HepG2 (cell line): Measurements from ENCODE around the gene ABO. TPM values are rescaled to one million over a fixed set of nuclear protein-coding genes. Genes with fewer than 3 reads are reported as not detected.

Experiments used
- ATAC-seq: fragments of 200-7000 bp; cut with Tn5 transposase; 3 replicates; pipeline ENCODE4 v1.9.1; 2020; ENCODE audit warnings: mild to moderate bottlenecking, moderate library complexity
- BruUV-seq: library from RNA; stranded (reverse); fragments of 400-500 nt; replicated peaks from 2 replicates; lab custom pipeline; 2021; lab: Mats Ljungman, UMichigan
- CTCF ChIA-PET: fragments of 300-600 bp; formaldehyde crosslinking; extraction: SDS; loops from one replicate; lab custom pipeline; 2021; ENCODE audit warnings: low total read pairs, inconsistent platforms, low intra/inter-chr PET ratio; lab: Yijun Ruan, JAX
- POLR2A ChIA-PET: fragments of 350-600 bp; sonication (Branson Sonifier 250); formaldehyde crosslinking; loops from one replicate; lab custom pipeline; 2020; ENCODE audit warnings: antibody characterized with exemption, inconsistent platforms; lab: Yijun Ruan, JAX
- DNase-seq: peaks from one replicate; pipeline ENCODE4 v3.0.0-alpha.2; 2015; ENCODE audit warnings: low spot score
- FAIRE-seq: peaks from 3 replicates; lab custom pipeline; 2011; peaks lifted over from hg19 to GRCh38; lab: Jason Lieb, UNC
- H2AFZ ChIP-seq: one replicate; pipeline ENCODE4 v1.6.1; 2011; ENCODE audit warnings: low read length, inconsistent platforms
- H3K27ac ChIP-seq: fragments of 300-600 bp; 3 replicates; pipeline ENCODE4 v1.8.0; 2011; ENCODE audit warnings: mixed run types, mild to moderate bottlenecking, mixed read lengths, low read length, inconsistent platforms; ENCODE audit not compliant: insufficient read depth; ENCODE audit errors: extremely low read length
- H3K27me3 ChIP-seq, 2 experiments: fragments of 200-600 bp in 1 of 2; 2 replicates in 1 of 2; 3 replicates in 1 of 2; pipeline versions ENCODE4 v1.6.0 to v1.8.0; 2011; ENCODE audit warnings: low read length in 2 of 2, mild to moderate bottlenecking in 2 of 2, moderate library complexity in 2 of 2, inconsistent platforms in 1 of 2; ENCODE audit not compliant: insufficient read depth in 2 of 2, control insufficient read depth in 1 of 2
- H3K36me3 ChIP-seq, 2 experiments: fragments of 200-600 bp in 1 of 2; replicated peaks in 1 of 2; 2 replicates in 1 of 2; 3 replicates in 1 of 2; pipeline versions ENCODE4 v1.5.1 to v1.8.0; 2011; ENCODE audit warnings: low read length in 2 of 2, inconsistent platforms in 1 of 2; ENCODE audit not compliant: insufficient read depth in 2 of 2, control insufficient read depth in 1 of 2
- H3K4me1 ChIP-seq: 2 replicates; pipeline ENCODE4 v1.5.1; 2012; ENCODE audit warnings: low read length, inconsistent platforms; ENCODE audit not compliant: insufficient read depth
- H3K4me2 ChIP-seq: 2 replicates; pipeline ENCODE4 v1.6.0; 2011; ENCODE audit warnings: low read depth, low read length, inconsistent platforms
- H3K4me3 ChIP-seq, 3 experiments: fragments of 200-600 bp in 1 of 3; sonication (generic), shearing (Covaris generic) in 1 of 3; replicated peaks in 1 of 3; 2 replicates each; pipeline ENCODE4 v1.5.1; 2011 to 2016; ENCODE audit warnings: low read length in 3 of 3, inconsistent platforms in 2 of 3, low read depth in 2 of 3, mild to moderate bottlenecking in 2 of 3, control low read depth in 1 of 3, mixed read lengths in 1 of 3; ENCODE audit not compliant: insufficient read depth in 1 of 3
- H3K79me2 ChIP-seq: one replicate; pipeline ENCODE4 v1.6.1; 2011; ENCODE audit warnings: low read length, inconsistent platforms; ENCODE audit not compliant: insufficient read depth
- H3K9ac ChIP-seq: 2 replicates; pipeline ENCODE4 v1.6.0; 2011; ENCODE audit warnings: mild to moderate bottlenecking, low read depth, low read length, inconsistent platforms; ENCODE audit not compliant: insufficient read depth
- H3K9me3 ChIP-seq: 2 replicates; pipeline ENCODE4 v1.5.1; 2012; ENCODE audit warnings: mild to moderate bottlenecking, low read length
- H4K20me1 ChIP-seq: 2 replicates; pipeline ENCODE4 v1.6.0; 2011; ENCODE audit warnings: inconsistent platforms, mild to moderate bottlenecking, low read length, moderate library complexity; ENCODE audit not compliant: insufficient read depth
- FOSL2 ChIP-seq: sonication (generic); formaldehyde crosslinking; IDR thresholded peaks from 2 replicates; pipeline ENCODE4 v1.4.0; 2020; ENCODE audit warnings: missing genetic modification reagents
- NCOR1 ChIP-seq: fragments of 200-600 bp; sonication (generic); IDR thresholded peaks from 2 replicates; pipeline ENCODE4 v1.7.0; 2017; ENCODE audit warnings: antibody characterized with exemption, low read length, borderline replicate concordance
- NR3C1 ChIP-seq: sonication (generic); formaldehyde crosslinking; IDR thresholded peaks from 2 replicates; pipeline ENCODE4 v1.4.0; 2020; ENCODE audit warnings: missing genetic modification reagents
- POLR2A ChIP-seq, 2 experiments: IDR thresholded peaks; 2 replicates each; pipeline ENCODE4 v1.6.1; 2011; ENCODE audit warnings: low read depth in 2 of 2, low read length in 2 of 2, mild to moderate bottlenecking in 1 of 2, moderate library complexity in 1 of 2; ENCODE audit not compliant: insufficient read depth in 1 of 2
- RARA ChIP-seq: IDR thresholded peaks from 2 replicates; pipeline ENCODE4 v1.6.1; 2016; ENCODE audit warnings: missing genetic modification reagents, missing compliant biosample characterization
- SALL2 ChIP-seq: sonication (generic); formaldehyde crosslinking; IDR thresholded peaks from 2 replicates; pipeline ENCODE4 v1.8.1; 2023; ENCODE audit warnings: mild to moderate bottlenecking, missing genetic modification reagents, inconsistent platforms
- SMAD1 ChIP-seq: sonication (generic); formaldehyde crosslinking; IDR thresholded peaks from 2 replicates; pipeline ENCODE4 v1.4.0; 2020; ENCODE audit warnings: missing genetic modification reagents, low read depth, mild to moderate bottlenecking, borderline replicate concordance
- ZBTB38 ChIP-seq: sonication (generic); formaldehyde crosslinking; IDR thresholded peaks from 2 replicates; pipeline ENCODE4 v1.5.1; 2020; ENCODE audit warnings: mild to moderate bottlenecking, missing genetic modification reagents
- ZBTB7A ChIP-seq: sonication (generic); formaldehyde crosslinking; IDR thresholded peaks from 2 replicates; pipeline ENCODE4 v1.8.0; 2022; ENCODE audit warnings: mild to moderate bottlenecking, missing genetic modification reagents
- ZNF138 ChIP-seq: sonication (generic); formaldehyde crosslinking; IDR thresholded peaks from 2 replicates; pipeline ENCODE4 v1.5.0; 2020; ENCODE audit warnings: mild to moderate bottlenecking, low read depth, missing genetic modification reagents
- ZNF230 ChIP-seq: sonication (generic); formaldehyde crosslinking; IDR thresholded peaks from 2 replicates; pipeline ENCODE4 v1.4.0; 2020; ENCODE audit warnings: mild to moderate bottlenecking, missing genetic modification reagents
- ZNF619 ChIP-seq: sonication (generic); formaldehyde crosslinking; IDR thresholded peaks from 2 replicates; pipeline ENCODE4 v1.4.0; 2020; ENCODE audit warnings: mild to moderate bottlenecking, missing genetic modification reagents
- ZNF776 ChIP-seq: sonication (generic); formaldehyde crosslinking; IDR thresholded peaks from 2 replicates; pipeline ENCODE4 v1.4.0; 2020; ENCODE audit warnings: mild to moderate bottlenecking, missing genetic modification reagents
- WGBS: methylation state at CpG from one replicate; pipeline ENCODE4 v1.1.6; 2017; ENCODE audit warnings: low lambda C conversion rate; 5-methylcytosine and 5-hydroxymethylcytosine counted together
- in situ Hi-C: cut with HindIII; loops from 2 replicates; pipeline ENCODE4 v1.10.0; 2017; ENCODE audit warnings: low pct_unique_long_range_greater_than_20kb; ENCODE audit not compliant: extremely low pct_ligation_motif_present
- intact Hi-C: fragments of 100-400 bp; cut with micrococcal nuclease; formaldehyde crosslinking; loops from one replicate; pipeline ENCODE4 v1.10.0; 2022; ENCODE audit not compliant: unreplicated experiment
- polyA plus RNA-seq, 8 experiments: library from polyadenylated mRNA; depleted of rRNA in 3 of 8; stranded (reverse) in 7 of 8; unstranded in 1 of 8; fragments of >200 nt; fragmentation: Illumina TruSeq in 4 of 8; extraction: Trizol in 4 of 8; gene quantifications; 2 replicates each; pipeline versions ENCODE4 v1.2.1 to v1.2.3, GENCODE V29; 2011 to 2016; ENCODE audit warnings: low read depth in 4 of 8, missing spikeins in 1 of 8, mixed read lengths in 1 of 8; ENCODE audit not compliant: insufficient read depth in 1 of 8
- total RNA-seq, 5 experiments: library from RNA; depleted of rRNA; stranded (reverse); fragments of >200 nt; fragmentation: Illumina TruSeq; extraction: Trizol; gene quantifications; 2 replicates each; pipeline ENCODE4 v1.2.3, GENCODE V29; 2016; ENCODE audit warnings: low read depth in 1 of 5
- TF ChIP-seq, protein P1 (sequence below): IDR thresholded peaks from 2 replicates; pipeline ENCODE4 v1.6.1; 2016; ENCODE audit warnings: missing compliant biosample characterization, missing genetic modification reagents, borderline replicate concordance
- TF ChIP-seq, protein P2 (sequence below): sonication (generic); formaldehyde crosslinking; IDR thresholded peaks from 2 replicates; pipeline ENCODE4 v1.5.0; 2020; ENCODE audit warnings: missing genetic modification reagents, mild to moderate bottlenecking, borderline replicate concordance
- TF ChIP-seq, protein P3 (sequence below): IDR thresholded peaks from 2 replicates; pipeline ENCODE4 v1.6.1; 2016; ENCODE audit warnings: low read depth, control low read depth

The ABO gene
- total and polyA plus RNA-seq, 2 of the 13 experiments (the other 11 are each of a cell fraction or from before 2014, with no cell fraction given) = not detected

DNA sequence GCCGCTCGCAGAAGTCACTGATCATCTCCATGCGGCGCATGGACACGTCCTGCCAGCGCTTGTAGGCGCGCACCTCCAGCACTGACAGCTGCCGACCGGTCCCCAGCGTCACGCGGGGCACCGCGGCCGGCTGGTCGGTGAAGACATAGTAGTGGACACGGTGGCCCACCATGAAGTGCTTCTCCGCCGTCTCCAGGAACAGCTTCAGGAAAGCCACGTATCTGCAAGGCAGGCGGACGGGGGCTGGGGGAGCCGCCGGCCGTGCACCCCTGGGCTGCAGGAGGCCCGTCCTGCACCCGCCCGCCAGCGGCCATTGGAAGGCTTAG lies 18.9 kb downstream of the ABO start:
- DNase-seq (no peak), FAIRE-seq (no peak), ATAC-seq (no peak)
- Histone ChIP-seq H3K79me2 (no peaks in the 10 kb centered on the region), H3K9ac (no peak overlapping the region), H3K36me3 (no peaks in the 10 kb centered on the region), H4K20me1 (no peaks in the 10 kb centered on the region), H3K9me3 (no peaks in the 10 kb centered on the region; the same call in 1 of the 2 replicates), H2AFZ (no peak overlapping the region), H3K4me1 (peaks cover 15% of the 10 kb centered on the region), H3K4me2 (no peak overlapping the region), H3K27ac (no peak overlapping the region), H3K4me3 (no peak overlapping the region), H3K27me3 (peaks cover 2 to 11% of the 10 kb centered on the region in 2 experiments; a peak in 2 of 5 replicates)
- ChIA-PET CTCF (no interaction called here), POLR2A (no interaction called here)
- in situ Hi-C loops (no loop called here), intact Hi-C loops (no loop called here)
- BruUV-seq = no TSS peak
- WGBS = 86% methylated on average over 30 of the region's 30 CpGs
- TF ChIP-seq SMAD1 (CRISPR knock-in tag) (no peak), SALL2 (CRISPR knock-in tag) (no peak), FOSL2 (no peak), POLR2A (IDR thresholded peaks at IDR 0.05; ENCODE audit: insufficient read depth in 1 of 2, low read depth in 2 of 2, low read length in 2 of 2) (no peak), ZNF776 (CRISPR knock-in tag) (no peak), RARA (CRISPR knock-in tag) (no peak), ZBTB38 (no peak), ZNF230 (CRISPR knock-in tag) (no peak), ZNF138 (no peak), NCOR1 (no peak), ZBTB7A (CRISPR knock-in tag) (no peak), ZNF619 (no peak), NR3C1 (CRISPR knock-in tag) (no peak)
- TF ChIP-seq, protein P1, sequence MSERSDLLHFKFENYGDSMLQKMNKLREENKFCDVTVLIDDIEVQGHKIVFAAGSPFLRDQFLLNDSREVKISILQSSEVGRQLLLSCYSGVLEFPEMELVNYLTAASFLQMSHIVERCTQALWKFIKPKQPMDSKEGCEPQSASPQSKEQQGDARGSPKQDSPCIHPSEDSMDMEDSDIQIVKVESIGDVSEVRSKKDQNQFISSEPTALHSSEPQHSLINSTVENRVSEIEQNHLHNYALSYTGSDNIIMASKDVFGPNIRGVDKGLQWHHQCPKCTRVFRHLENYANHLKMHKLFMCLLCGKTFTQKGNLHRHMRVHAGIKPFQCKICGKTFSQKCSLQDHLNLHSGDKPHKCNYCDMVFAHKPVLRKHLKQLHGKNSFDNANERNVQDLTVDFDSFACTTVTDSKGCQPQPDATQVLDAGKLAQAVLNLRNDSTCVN (CRISPR knock-in tag) = no peak
- TF ChIP-seq, protein P2, sequence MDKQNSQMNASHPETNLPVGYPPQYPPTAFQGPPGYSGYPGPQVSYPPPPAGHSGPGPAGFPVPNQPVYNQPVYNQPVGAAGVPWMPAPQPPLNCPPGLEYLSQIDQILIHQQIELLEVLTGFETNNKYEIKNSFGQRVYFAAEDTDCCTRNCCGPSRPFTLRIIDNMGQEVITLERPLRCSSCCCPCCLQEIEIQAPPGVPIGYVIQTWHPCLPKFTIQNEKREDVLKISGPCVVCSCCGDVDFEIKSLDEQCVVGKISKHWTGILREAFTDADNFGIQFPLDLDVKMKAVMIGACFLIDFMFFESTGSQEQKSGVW (CRISPR knock-in tag) = no peak
- TF ChIP-seq, protein P3, sequence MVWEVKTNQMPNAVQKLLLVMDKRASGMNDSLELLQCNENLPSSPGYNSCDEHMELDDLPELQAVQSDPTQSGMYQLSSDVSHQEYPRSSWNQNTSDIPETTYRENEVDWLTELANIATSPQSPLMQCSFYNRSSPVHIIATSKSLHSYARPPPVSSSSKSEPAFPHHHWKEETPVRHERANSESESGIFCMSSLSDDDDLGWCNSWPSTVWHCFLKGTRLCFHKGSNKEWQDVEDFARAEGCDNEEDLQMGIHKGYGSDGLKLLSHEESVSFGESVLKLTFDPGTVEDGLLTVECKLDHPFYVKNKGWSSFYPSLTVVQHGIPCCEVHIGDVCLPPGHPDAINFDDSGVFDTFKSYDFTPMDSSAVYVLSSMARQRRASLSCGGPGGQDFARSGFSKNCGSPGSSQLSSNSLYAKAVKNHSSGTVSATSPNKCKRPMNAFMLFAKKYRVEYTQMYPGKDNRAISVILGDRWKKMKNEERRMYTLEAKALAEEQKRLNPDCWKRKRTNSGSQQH (CRISPR knock-in tag) = no peak
